Esophagus squamous epithelium (tissue), 5 donors: ENCODE data around the gene DLGAP1. TPM values are rescaled to one million over a fixed set of nuclear protein-coding genes. Genes with fewer than 3 reads are reported as not detected.
A peak's percentile ranks its signal among the peaks of the same experiment; 100 is the strongest.
"Not testable (repeated sequence)": the region's sequence is repeated elsewhere in the genome, so short reads cannot be mapped to it uniquely, and the experiment has no call there.

Experiments
- DNase-seq: peaks from one replicate; lab custom pipeline; 2025; lab: John Stamatoyannopoulos, UW
- H3K27ac ChIP-seq, 4 donors: fragments of 200-600 bp; sonication (generic); one replicate each; pipeline ENCODE4 v1.5.1; 2016 to 2019; ENCODE audit warnings: mild to moderate bottlenecking in 1 of 4
- H3K27me3 ChIP-seq, 4 donors: fragments of 200-600 bp; sonication (generic); 1 replicate in 3 of 4; 2 replicates in 1 of 4; pipeline versions ENCODE4 v1.5.1 to v1.6.0; 2017 to 2021; ENCODE audit warnings: antibody characterized with exemption in 1 of 4
- H3K36me3 ChIP-seq, 3 donors: fragments of 200-600 bp; sonication (generic); one replicate each; pipeline ENCODE4 v1.5.1; 2016 to 2019
- H3K4me1 ChIP-seq, 3 donors: fragments of 200-600 bp; sonication (generic); one replicate each; pipeline ENCODE4 v1.5.1; 2017 to 2019
- H3K4me3 ChIP-seq, 4 donors: fragments of 200-600 bp; sonication (generic); 1 replicate in 3 of 4; 2 replicates in 1 of 4; pipeline ENCODE4 v1.5.1; 2016 to 2019; ENCODE audit warnings: mild to moderate bottlenecking in 2 of 4, moderate library complexity in 1 of 4
- H3K9me3 ChIP-seq, 3 donors: fragments of 200-600 bp; sonication (generic); one replicate each; pipeline ENCODE4 v1.5.1; 2016 to 2019
- CTCF ChIP-seq, 6 experiments: fragments of 450-650 bp in 4 of 6; fragments of 200-600 bp in 2 of 6; sonication (generic) in 2 of 6; IDR thresholded peaks; one replicate each; pipeline ENCODE4 v1.5.1; 2016 to 2019; ENCODE audit warnings: antibody characterized with exemption in 6 of 6, mild to moderate bottlenecking in 4 of 6, moderate library complexity in 4 of 6
- POLR2A ChIP-seq, 4 donors: fragments of 450-650 bp; IDR thresholded peaks; one replicate each; pipeline ENCODE4 v1.6.1; 2017; ENCODE audit warnings: antibody characterized with exemption in 4 of 4, mild to moderate bottlenecking in 4 of 4, moderate library complexity in 3 of 4
- WGBS, 2 donors: methylation state at CpG; one replicate each; pipeline ENCODE4 v1.1.5; 2018; 5-methylcytosine and 5-hydroxymethylcytosine counted together
- intact Hi-C: fragments of 100-400 bp; cut with DNase I; formaldehyde crosslinking; loops from one replicate; pipeline ENCODE4 v1.15.0; 2022
- total RNA-seq, 4 donors: library from RNA; depleted of rRNA; stranded (reverse); fragments of >200 nt; gene quantifications; one replicate each; pipeline ENCODE4 v1.1.0, GENCODE V29; 2016
- donor health status: DM: yes; HTN: yes; CAD: no.

Gene DLGAP1
- total RNA-seq, 4 donors from 2014 or later = 0.09 to 1.5 (median 0.52) TPM

DNA sequence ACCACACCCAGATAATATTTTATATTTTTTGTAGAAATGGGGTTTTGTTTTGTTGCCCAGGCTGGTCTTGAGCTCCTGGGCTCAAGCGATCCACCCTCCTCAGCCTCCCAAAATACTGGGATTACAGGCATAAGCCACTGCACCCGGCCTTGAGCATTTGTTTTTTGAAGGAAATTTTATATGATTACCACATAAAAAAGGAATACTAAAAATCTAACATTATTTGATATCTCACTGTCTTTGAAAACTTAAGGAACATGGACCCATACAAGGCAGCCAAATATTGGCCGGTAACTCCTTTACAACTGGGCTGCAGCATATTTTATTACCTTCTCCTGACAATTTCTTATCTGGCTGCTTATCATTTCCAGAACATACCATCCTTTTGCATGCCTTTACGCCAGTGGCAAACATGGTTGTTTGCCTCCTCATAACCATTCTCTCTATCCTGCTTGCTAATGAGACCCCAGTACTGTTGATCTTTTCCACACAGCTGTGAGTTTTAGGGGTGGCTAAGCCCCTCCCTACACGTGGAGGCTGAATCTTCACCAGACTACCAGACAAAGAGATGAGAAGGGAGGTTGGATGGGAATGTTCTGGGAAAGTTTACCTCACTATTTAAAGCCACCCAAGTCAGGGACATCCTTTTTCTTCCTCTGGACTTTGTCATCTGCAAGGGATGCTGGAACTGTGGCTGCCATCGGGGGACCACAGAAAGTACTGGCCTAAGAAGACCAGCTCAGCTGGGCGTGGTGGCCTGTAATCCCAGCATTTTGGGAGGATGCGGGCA lies 847.6 kb downstream of the DLGAP1 start:
- Histone ChIP-seq H3K27ac (peak overlapping the region in 2 of 4 donors; percentile 94 to 97), H3K27me3 (no peaks in the 10 kb centered on the region), H3K4me1 (peaks cover 13 to 42% (median 26%) of the 10 kb centered on the region in 3 donors), H3K4me3 (no peak overlapping the region), H3K9me3 (no peaks in the 10 kb centered on the region), H3K36me3 (no peaks in the 10 kb centered on the region)
- no peak for TF ChIP-seq CTCF (IDR thresholded peaks at IDR 0.05)
- TF ChIP-seq POLR2A (IDR thresholded peaks at IDR 0.05) = no peak
- DNase-seq = no peak
- WGBS, 2 donors = 83 to 85% methylated on average over 6 to 7 of the region's 8 CpGs
- intact Hi-C loops = no loop called here

GRCh38 chr18:3606863-3607262 lies 848.2 kb downstream of the DLGAP1 start:
- DNase-seq, H3K27me3 ChIP-seq, H3K4me3 ChIP-seq, intact Hi-C loops, H3K9me3 ChIP-seq, H3K36me3 ChIP-seq: not testable (repeated sequence)
- Histone ChIP-seq H3K4me1 (peaks cover 13 to 46% (median 26%) of the 10 kb centered on the region in 3 donors), H3K27ac (peak overlapping the region in 3 of 4 donors; percentile 36 to 97 (median 94))
- 86 to 93% methylated on average over 9 to 10 of the region's 10 CpGs for WGBS, 2 donors

DNA sequence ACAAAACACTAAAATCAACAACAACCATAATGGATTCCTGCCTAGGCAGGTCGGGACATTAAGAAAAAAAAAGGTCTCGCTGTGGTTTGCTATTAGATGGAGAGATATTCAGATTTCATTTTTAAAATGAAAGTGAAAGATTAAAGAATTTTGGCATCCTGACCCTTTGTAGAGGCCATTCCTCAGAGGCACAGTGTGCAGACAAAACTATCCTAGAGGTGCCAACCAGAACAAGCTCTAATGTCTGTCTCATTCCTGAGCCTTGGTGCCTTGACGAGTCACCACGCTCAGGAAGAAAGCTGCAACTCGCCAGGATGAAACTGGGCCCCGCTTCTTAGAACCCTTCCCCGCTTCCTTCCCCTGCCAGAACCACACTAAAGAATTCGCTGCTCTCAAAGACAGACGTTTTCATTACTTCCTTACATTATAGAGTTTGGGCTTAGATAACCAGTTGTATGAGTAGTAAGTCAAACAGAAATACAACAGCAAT lies 849.1 kb downstream of the DLGAP1 start:
- intact Hi-C loops = no loop called here
- Histone ChIP-seq H3K4me3 (peak overlapping the region; percentile 12 to 62 (median 46)), H3K36me3 (no peaks in the 10 kb centered on the region), H3K9me3 (no peaks in the 10 kb centered on the region), H3K27ac (peak overlapping the region; percentile 91 to 97 (median 95)), H3K27me3 (no peaks in the 10 kb centered on the region), H3K4me1 (peaks cover 13 to 47% (median 26%) of the 10 kb centered on the region in 3 donors)
- 2 to 5% methylated on average over 9 of the region's 9 CpGs for WGBS, 2 donors
- DNase-seq = no peak
- TF ChIP-seq CTCF (IDR thresholded peaks at IDR 0.05) = no peak
- no peak for TF ChIP-seq POLR2A (IDR thresholded peaks at IDR 0.05)

GRCh38 chr18:3605486-3605952 lies 849.6 kb downstream of the DLGAP1 start:
- Histone ChIP-seq H3K9me3 (no peaks in the 10 kb centered on the region), H3K27me3 (no peaks in the 10 kb centered on the region), H3K4me1 (peaks cover 13 to 47% (median 26%) of the 10 kb centered on the region in 3 donors), H3K4me3 (peak overlapping the region; percentile 12 to 62 (median 46)), H3K36me3 (no peaks in the 10 kb centered on the region), H3K27ac (peak overlapping the region; percentile 91 to 97 (median 95))
- intact Hi-C loops = no loop called here
- WGBS, 2 donors = 8 to 15% methylated on average over 5 of the region's 5 CpGs
- DNase-seq = no peak
- TF ChIP-seq CTCF (IDR thresholded peaks at IDR 0.05) (no peak), POLR2A (IDR thresholded peaks at IDR 0.05) (no peak)

GRCh38 chr18:3604498-3605408 lies 850.4 kb downstream of the DLGAP1 start:
- Histone ChIP-seq H3K27ac (peak overlapping the region; percentile 91 to 97 (median 95)), H3K4me3 (peak overlapping the region; percentile 7 to 62 (median 46)), H3K36me3 (no peaks in the 10 kb centered on the region), H3K9me3 (no peaks in the 10 kb centered on the region), H3K27me3 (no peaks in the 10 kb centered on the region), H3K4me1 (peaks cover 13 to 47% (median 26%) of the 10 kb centered on the region in 3 donors)
- WGBS, 2 donors = 0 to 1% methylated on average over 12 of the region's 12 CpGs
- intact Hi-C loops = loop anchor here (5.0 kb wide), 1 partner anchor 152 kb away; the partner anchor contains the start of gene TGIF1
- no peak for TF ChIP-seq POLR2A (IDR thresholded peaks at IDR 0.05)
- no peak for TF ChIP-seq CTCF (IDR thresholded peaks at IDR 0.05)
- no peak for DNase-seq
